ENCODE data around the gene SCAPER. TPM values are rescaled to one million over a fixed set of nuclear protein-coding genes. Genes with fewer than 3 reads are reported as not detected.

The SCAPER gene
- total RNA-seq, 4 donors from 2014 or later: 18.7 to 22.4 (median 19.2) TPM

DNA sequence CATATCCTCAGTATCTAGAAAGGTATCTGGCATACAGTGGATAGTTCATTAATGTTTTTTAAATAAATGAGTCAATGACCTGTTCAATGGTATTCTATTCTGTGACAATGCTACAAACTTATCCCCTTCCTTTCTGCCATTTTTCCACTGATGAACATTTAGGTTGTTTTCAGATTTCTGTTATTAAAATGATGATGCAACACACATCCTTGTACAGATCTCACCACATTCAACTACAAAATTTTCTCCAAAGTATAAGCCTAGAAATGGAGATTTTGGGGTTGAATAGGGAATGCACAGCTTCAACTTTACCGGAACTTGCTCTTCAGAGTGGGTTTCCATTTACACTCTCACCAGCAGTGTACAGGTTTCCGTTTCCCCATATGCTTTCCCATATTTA is 358.3 kb downstream of the SCAPER start:
- H3K4me1 ChIP-seq: no peaks in the 10 kb centered on the region
- no peaks in the 10 kb centered on the region for H3K9me3 ChIP-seq
- 97% methylated on average over 2 of the region's 2 CpGs for WGBS
- no peaks in the 10 kb centered on the region for H3K27me3 ChIP-seq
- no peak for DNase-seq (ENCODE audit: extremely low spot score)
- no peaks in the 10 kb centered on the region for H3K36me3 ChIP-seq
- H3K4me3 ChIP-seq: no peak overlapping the region
- intact Hi-C loops (cut with DNase I): no loop called here
- TF ChIP-seq POLR2A (IDR thresholded peaks at IDR 0.05; ENCODE audit: low read depth) (no peak), EP300 (IDR thresholded peaks at IDR 0.05) (no peak), POLR2AphosphoS5 (IDR thresholded peaks at IDR 0.05) (no peak)
- TF ChIP-seq, protein P1, sequence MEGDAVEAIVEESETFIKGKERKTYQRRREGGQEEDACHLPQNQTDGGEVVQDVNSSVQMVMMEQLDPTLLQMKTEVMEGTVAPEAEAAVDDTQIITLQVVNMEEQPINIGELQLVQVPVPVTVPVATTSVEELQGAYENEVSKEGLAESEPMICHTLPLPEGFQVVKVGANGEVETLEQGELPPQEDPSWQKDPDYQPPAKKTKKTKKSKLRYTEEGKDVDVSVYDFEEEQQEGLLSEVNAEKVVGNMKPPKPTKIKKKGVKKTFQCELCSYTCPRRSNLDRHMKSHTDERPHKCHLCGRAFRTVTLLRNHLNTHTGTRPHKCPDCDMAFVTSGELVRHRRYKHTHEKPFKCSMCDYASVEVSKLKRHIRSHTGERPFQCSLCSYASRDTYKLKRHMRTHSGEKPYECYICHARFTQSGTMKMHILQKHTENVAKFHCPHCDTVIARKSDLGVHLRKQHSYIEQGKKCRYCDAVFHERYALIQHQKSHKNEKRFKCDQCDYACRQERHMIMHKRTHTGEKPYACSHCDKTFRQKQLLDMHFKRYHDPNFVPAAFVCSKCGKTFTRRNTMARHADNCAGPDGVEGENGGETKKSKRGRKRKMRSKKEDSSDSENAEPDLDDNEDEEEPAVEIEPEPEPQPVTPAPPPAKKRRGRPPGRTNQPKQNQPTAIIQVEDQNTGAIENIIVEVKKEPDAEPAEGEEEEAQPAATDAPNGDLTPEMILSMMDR (IDR thresholded peaks at IDR 0.05): no peak
- no peak overlapping the region for H3K27ac ChIP-seq (replicated peaks in 1 of 4)

- DNase-seq (ENCODE audit: extremely low spot score): no peak
- H3K4me3 ChIP-seq: no peak overlapping the region
- 33% methylated on average over 2 of the region's 2 CpGs for WGBS
- H3K27ac ChIP-seq (replicated peaks in 1 of 4): no peak overlapping the region
- peaks cover 0 to 11% (median 7%) of the 10 kb centered on the region in 4 donors for H3K4me1 ChIP-seq
- H3K27me3 ChIP-seq: no peaks in the 10 kb centered on the region
- TF ChIP-seq EP300 (IDR thresholded peaks at IDR 0.05): no peak
- H3K9me3 ChIP-seq: no peaks in the 10 kb centered on the region
- H3K36me3 ChIP-seq: no peaks in the 10 kb centered on the region
- intact Hi-C loops (cut with DNase I): no loop called here
These were observed 371.1 kb downstream of the SCAPER start for GRCh38 chr15:76533995-76534394.

DNA sequence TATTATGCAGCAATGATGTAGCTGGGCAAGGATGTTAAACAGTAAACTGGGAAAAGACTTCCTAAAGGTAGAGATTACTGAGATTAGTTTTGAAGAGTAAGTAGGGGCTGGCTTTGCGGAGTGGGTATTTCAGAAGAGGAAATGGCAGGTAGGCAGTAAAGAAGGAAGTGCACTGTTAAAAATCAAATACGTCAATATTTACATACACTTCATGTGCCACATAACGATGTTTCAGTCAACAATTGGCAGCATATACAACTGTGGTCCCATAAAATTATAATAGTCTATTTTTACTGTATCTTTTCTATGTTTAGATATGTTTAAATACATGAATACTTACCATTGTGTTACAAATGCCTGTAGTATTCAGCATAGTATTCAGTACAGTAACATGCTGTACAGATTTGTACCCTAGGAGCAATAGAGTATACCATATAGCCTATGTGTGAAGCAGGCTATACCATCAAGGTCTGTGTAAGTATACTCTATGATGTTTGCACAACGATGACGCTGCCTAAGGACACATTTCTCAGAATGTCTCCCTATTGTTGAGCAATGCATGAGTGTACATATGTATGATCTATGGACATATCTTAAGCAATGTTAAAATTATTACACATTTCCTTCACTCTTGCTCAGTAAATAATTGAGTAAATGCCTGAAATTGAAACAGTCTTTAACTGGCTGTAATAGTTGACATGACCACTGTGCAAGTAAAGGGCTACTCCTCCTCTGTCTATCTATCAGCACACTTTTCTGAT is 371.9 kb downstream of the SCAPER start:
- Histone ChIP-seq H3K4me1 (peaks cover 0 to 11% (median 7%) of the 10 kb centered on the region in 4 donors), H3K36me3 (no peaks in the 10 kb centered on the region), H3K27me3 (no peaks in the 10 kb centered on the region), H3K9me3 (no peaks in the 10 kb centered on the region), H3K4me3 (no peak overlapping the region), H3K27ac (replicated peaks in 1 of 4) (no peak overlapping the region)
- no peak for TF ChIP-seq EP300 (IDR thresholded peaks at IDR 0.05)
- TF ChIP-seq, protein P1 (IDR thresholded peaks at IDR 0.05): no peak
- intact Hi-C loops (cut with DNase I): no loop called here
- DNase-seq (ENCODE audit: extremely low spot score): no peak
- 85% methylated on average over 5 of the region's 5 CpGs for WGBS

- H3K36me3 ChIP-seq: no peaks in the 10 kb centered on the region
- no peak for DNase-seq (ENCODE audit: extremely low spot score)
- H3K9me3 ChIP-seq: no peaks in the 10 kb centered on the region
- intact Hi-C loops (cut with DNase I): no loop called here
- no peak for TF ChIP-seq POLR2AphosphoS5 (IDR thresholded peaks at IDR 0.05)
- TF ChIP-seq, protein P1 (IDR thresholded peaks at IDR 0.05): no peak
- no peak for TF ChIP-seq POLR2A (IDR thresholded peaks at IDR 0.05; ENCODE audit: low read depth)
- no peak for TF ChIP-seq EP300 (IDR thresholded peaks at IDR 0.05)
- 96% methylated on average over 3 of the region's 3 CpGs for WGBS
- H3K4me3 ChIP-seq: no peak overlapping the region
- peaks cover 0 to 11% (median 7%) of the 10 kb centered on the region in 4 donors for H3K4me1 ChIP-seq
- H3K27me3 ChIP-seq: no peaks in the 10 kb centered on the region
- no peak overlapping the region for H3K27ac ChIP-seq (replicated peaks in 1 of 4)
These were observed 375.2 kb downstream of the SCAPER start for GRCh38 chr15:76529911-76530310.

DNA sequence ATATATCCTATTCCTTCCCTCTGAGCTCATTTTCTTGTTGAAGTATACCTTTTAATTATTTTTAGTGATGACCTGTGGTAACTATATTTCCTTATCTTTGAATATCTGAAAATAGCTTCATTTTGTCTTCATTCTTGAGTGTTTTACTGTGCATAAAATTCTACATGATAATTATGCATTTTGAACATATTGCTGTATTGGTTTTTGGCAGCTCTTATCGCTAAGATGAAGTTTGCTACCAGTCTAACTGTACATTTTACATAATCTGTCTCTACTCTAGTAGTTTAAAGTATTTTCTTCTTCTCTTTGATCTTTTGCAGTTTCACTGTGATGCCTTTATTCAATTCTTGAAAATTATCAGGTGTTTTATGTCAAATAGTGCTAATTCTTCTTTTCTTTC is 379.0 kb downstream of the SCAPER start:
- Histone ChIP-seq H3K27me3 (no peaks in the 10 kb centered on the region), H3K4me1 (no peaks in the 10 kb centered on the region), H3K4me3 (no peak overlapping the region), H3K27ac (replicated peaks in 1 of 4) (no peak overlapping the region), H3K36me3 (no peaks in the 10 kb centered on the region), H3K9me3 (no peaks in the 10 kb centered on the region)
- intact Hi-C loops (cut with DNase I): no loop called here
- 95% methylated on average over 1 of the region's 1 CpG for WGBS
- TF ChIP-seq EP300 (IDR thresholded peaks at IDR 0.05): no peak
- no peak for TF ChIP-seq POLR2A (IDR thresholded peaks at IDR 0.05; ENCODE audit: low read depth)
- TF ChIP-seq POLR2AphosphoS5 (IDR thresholded peaks at IDR 0.05): no peak
- TF ChIP-seq, protein P1 (IDR thresholded peaks at IDR 0.05): no peak
- no peak for DNase-seq (ENCODE audit: extremely low spot score)

Measured in esophagus muscularis mucosa (tissue), 4 donors.